RWPE2 (cell line): ENCODE data around the gene MAGI1.

ENCODE experiments used
- ATAC-seq: fragments of 200-7000 bp; cut with Tn5 transposase; 3 replicates; pipeline ENCODE4 v1.9.1; 2021; ENCODE audit warnings: low read depth
- DNase-seq: peaks from one replicate; pipeline ENCODE4 v3.0.0-alpha.2; 2020; ENCODE audit warnings: low spot score
- H3K27ac ChIP-seq: fragments of 450-650 bp; 2 replicates; pipeline ENCODE4 v1.5.1; 2017; ENCODE audit warnings: mild to moderate bottlenecking; ENCODE audit not compliant: poor library complexity, severe bottlenecking
- H3K27me3 ChIP-seq: fragments of 250-450 bp; sonication (Bioruptor Pico); 2 replicates; pipeline ENCODE4 v1.5.1; 2021; ENCODE audit warnings: mild to moderate bottlenecking, moderate library complexity; ENCODE audit not compliant: insufficient read depth, poor library complexity, severe bottlenecking
- H3K36me3 ChIP-seq: fragments of 250-450 bp; sonication (Bioruptor Pico); 2 replicates; pipeline ENCODE4 v1.5.1; 2020; ENCODE audit warnings: low read depth, mild to moderate bottlenecking, moderate library complexity
- H3K4me1 ChIP-seq: fragments of 250-450 bp; sonication (Bioruptor Pico); 2 replicates; pipeline ENCODE4 v1.5.1; 2021; ENCODE audit warnings: mild to moderate bottlenecking, moderate library complexity; ENCODE audit not compliant: insufficient read depth, poor library complexity, severe bottlenecking
- H3K4me3 ChIP-seq: fragments of 250-450 bp; sonication (Bioruptor Pico); 2 replicates; pipeline ENCODE4 v1.5.1; 2021; ENCODE audit warnings: mild to moderate bottlenecking, moderate library complexity; ENCODE audit not compliant: severe bottlenecking
- H3K9me3 ChIP-seq: fragments of 250-450 bp; sonication (Bioruptor Pico); 2 replicates; pipeline ENCODE4 v1.5.1; 2021; ENCODE audit warnings: mild to moderate bottlenecking, moderate library complexity; ENCODE audit not compliant: severe bottlenecking
- CTCF ChIP-seq: fragments of 450-650 bp; IDR thresholded peaks from one replicate; pipeline ENCODE4 v1.5.1; 2017; ENCODE audit warnings: mild to moderate bottlenecking, moderate library complexity; ENCODE audit not compliant: poor library complexity, severe bottlenecking

The MAGI1 gene

DNA sequence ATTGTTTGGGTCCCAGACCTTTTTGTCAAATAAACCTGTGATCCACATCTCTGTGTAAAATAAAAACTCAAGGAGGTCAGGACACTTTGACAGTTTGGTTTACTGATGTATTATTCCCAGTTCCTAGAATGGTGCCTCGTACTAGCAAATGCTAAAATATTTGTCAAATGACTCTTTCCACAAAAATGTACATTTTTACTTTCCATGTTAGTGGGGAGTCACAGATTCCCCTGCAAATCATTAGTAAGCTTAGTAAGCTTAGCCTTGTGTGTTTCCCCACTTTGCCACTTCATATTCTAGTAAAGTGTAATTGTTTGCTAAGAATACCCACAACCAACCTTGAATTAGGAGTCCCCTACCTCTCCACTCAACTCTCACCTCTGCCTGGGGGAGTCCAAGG, 2.4 kb upstream of the MAGI1 start:
- H3K9me3 ChIP-seq, result no peaks in the 10 kb centered on the region
- no peaks in the 10 kb centered on the region for H3K36me3 ChIP-seq
- no peak overlapping the region for H3K4me3 ChIP-seq
- no peak overlapping the region for H3K27ac ChIP-seq
- H3K4me1 ChIP-seq, result peaks cover 8% of the 10 kb centered on the region
- no peak for TF ChIP-seq CTCF
- H3K27me3 ChIP-seq, result no peaks in the 10 kb centered on the region
- ATAC-seq (no peak), DNase-seq (no peak)

GRCh38 chr3:66039590-66039887, 821 bp upstream of the MAGI1 start:
- peak overlapping the region; percentile 68 for H3K27ac ChIP-seq
- H3K4me1 ChIP-seq, result peaks cover 14% of the 10 kb centered on the region
- peak overlapping the region; percentile 64 for H3K4me3 ChIP-seq
- DNase-seq, result no peak
- H3K36me3 ChIP-seq, result no peaks in the 10 kb centered on the region
- TF ChIP-seq CTCF, result no peak
- H3K27me3 ChIP-seq, result no peaks in the 10 kb centered on the region
- peak; percentile 7; the same call in 2 of the 3 replicates for ATAC-seq
- no peaks in the 10 kb centered on the region for H3K9me3 ChIP-seq

DNA sequence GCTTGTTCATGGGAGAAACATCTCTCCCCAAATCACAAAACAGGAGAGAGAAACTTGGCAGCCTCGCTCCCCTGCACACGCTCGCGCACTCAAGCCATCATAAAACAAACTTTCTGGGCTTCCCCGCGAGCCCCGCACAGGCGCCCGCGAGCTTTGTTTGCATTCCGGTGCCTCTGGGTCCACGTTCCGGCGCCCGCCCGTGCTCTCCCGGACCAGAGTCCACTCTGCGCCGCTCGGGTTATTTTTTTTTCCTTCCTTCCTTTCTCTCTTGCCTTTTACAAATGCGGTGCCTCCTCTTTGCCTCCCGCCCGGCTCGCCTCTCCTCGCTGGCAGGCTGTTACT, 363 bp downstream of the MAGI1 start:
- H3K9me3 ChIP-seq, result no peaks in the 10 kb centered on the region
- peaks cover 14% of the 10 kb centered on the region for H3K4me1 ChIP-seq
- ATAC-seq (peak; percentile 9; the same call in 1 of the 3 replicates), DNase-seq (no peak)
- H3K27me3 ChIP-seq, result no peaks in the 10 kb centered on the region
- no peaks in the 10 kb centered on the region for H3K36me3 ChIP-seq
- no peak for TF ChIP-seq CTCF
- peak overlapping the region; percentile 68 for H3K27ac ChIP-seq
- peak overlapping the region; percentile 64 for H3K4me3 ChIP-seq

DNA sequence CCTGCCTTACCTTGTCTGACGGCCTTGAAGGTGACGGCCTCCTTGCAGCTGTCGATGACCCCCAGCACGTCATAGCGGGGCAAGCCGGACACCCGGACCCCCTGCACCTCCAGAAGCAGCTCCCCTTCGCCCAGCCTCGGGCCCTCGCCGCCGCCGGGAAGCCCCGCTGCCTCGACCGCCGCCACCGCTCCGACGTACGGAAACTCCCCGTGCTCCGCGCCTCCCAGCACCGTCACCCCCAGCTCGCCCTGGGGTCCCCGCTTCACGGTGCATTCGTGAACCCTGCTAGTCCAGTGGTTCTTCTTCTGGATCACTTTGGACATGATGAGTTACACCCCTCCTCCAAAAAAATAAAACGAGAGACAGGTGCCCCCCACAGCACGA, 740 bp downstream of the MAGI1 start:
- Histone ChIP-seq H3K27me3 (no peaks in the 10 kb centered on the region), H3K9me3 (no peaks in the 10 kb centered on the region), H3K4me3 (peak overlapping the region; percentile 64), H3K27ac (peak overlapping the region; percentile 68), H3K4me1 (peaks cover 14% of the 10 kb centered on the region), H3K36me3 (no peaks in the 10 kb centered on the region)
- DNase-seq (no peak), ATAC-seq (0 out of 3 replicates have a peak, but pooled peaks have one; percentile 6)
- no peak for TF ChIP-seq CTCF

GRCh38 chr3:66037330-66037985, 1.3 kb downstream of the MAGI1 start:
- DNase-seq (no peak), ATAC-seq (peak; percentile 55)
- H3K36me3 ChIP-seq, result no peaks in the 10 kb centered on the region
- peak overlapping the region; percentile 64 for H3K4me3 ChIP-seq
- H3K27ac ChIP-seq, result peak overlapping the region; percentile 68
- no peaks in the 10 kb centered on the region for H3K9me3 ChIP-seq
- peaks cover 14% of the 10 kb centered on the region for H3K4me1 ChIP-seq
- H3K27me3 ChIP-seq, result no peaks in the 10 kb centered on the region
- peak; percentile 38 for TF ChIP-seq CTCF
